Ishikawa (cell line): Measurements from ENCODE around the gene HRH1.

Experiments used
- CEBPB ChIP-seq: IDR thresholded peaks from 2 replicates; pipeline ENCODE4 v1.6.1; 2012
- CREB1 ChIP-seq: IDR thresholded peaks from 2 replicates; pipeline ENCODE4 v1.6.1; 2012; ENCODE audit warnings: low read depth
- EGR1 ChIP-seq: IDR thresholded peaks from 2 replicates; pipeline ENCODE4 v1.6.1; 2012
- EP300 ChIP-seq: IDR thresholded peaks from 2 replicates; pipeline ENCODE4 v1.6.1; 2012; ENCODE audit warnings: borderline replicate concordance
- FOXM1 ChIP-seq: IDR thresholded peaks from 2 replicates; pipeline ENCODE4 v1.6.1; 2012; ENCODE audit warnings: low read depth, borderline replicate concordance
- MAX ChIP-seq: IDR thresholded peaks from 2 replicates; pipeline ENCODE4 v1.6.1; 2012
- NFIC ChIP-seq: IDR thresholded peaks from 2 replicates; pipeline ENCODE4 v1.6.1; 2012
- RAD21 ChIP-seq: IDR thresholded peaks from 2 replicates; pipeline ENCODE4 v1.6.1; 2012; ENCODE audit warnings: low read depth
- REST ChIP-seq: IDR thresholded peaks from 2 replicates; pipeline ENCODE4 v1.6.1; 2012; ENCODE audit warnings: low read depth, mild to moderate bottlenecking
- TAF1 ChIP-seq: IDR thresholded peaks from 2 replicates; pipeline ENCODE4 v1.6.1; 2012; ENCODE audit warnings: low read depth, mild to moderate bottlenecking
- TCF12 ChIP-seq: IDR thresholded peaks from 2 replicates; pipeline ENCODE4 v1.6.1; 2012; ENCODE audit warnings: low read depth
- TEAD4 ChIP-seq: IDR thresholded peaks from 2 replicates; pipeline ENCODE4 v1.6.1; 2012
- USF1 ChIP-seq: IDR thresholded peaks from 2 replicates; pipeline ENCODE4 v1.6.1; 2012
- YY1 ChIP-seq: IDR thresholded peaks from 2 replicates; pipeline ENCODE4 v1.6.1; 2012; ENCODE audit warnings: low read depth
- ZBTB7A ChIP-seq: IDR thresholded peaks from 2 replicates; pipeline ENCODE4 v1.6.1; 2012; ENCODE audit warnings: low read depth

The HRH1 gene

GRCh38 chr3:11288786-11289637 is 134.7 kb downstream of the HRH1 start:
- no peak for TF ChIP-seq RAD21
- TF ChIP-seq CEBPB, result no peak
- TF ChIP-seq EP300, result no peak
- no peak for TF ChIP-seq TCF12
- no peak for TF ChIP-seq REST
- no peak for TF ChIP-seq TAF1
- TF ChIP-seq YY1, result no peak
- no peak for TF ChIP-seq ZBTB7A
- no peak for TF ChIP-seq TEAD4

GRCh38 chr3:11289864-11290263 is 135.6 kb downstream of the HRH1 start:
- no peak for TF ChIP-seq RAD21
- TF ChIP-seq YY1, result no peak
- TF ChIP-seq NFIC, result no peak
- TF ChIP-seq TEAD4, result no peak
- no peak for TF ChIP-seq REST
- TF ChIP-seq CREB1, result no peak
- no peak for TF ChIP-seq ZBTB7A
- TF ChIP-seq TAF1, result no peak
- TF ChIP-seq CEBPB, result no peak
- TF ChIP-seq MAX, result no peak
- TF ChIP-seq FOXM1, result no peak
- no peak for TF ChIP-seq USF1
- no peak for TF ChIP-seq TCF12
- no peak for TF ChIP-seq EP300
- TF ChIP-seq EGR1, result no peak

- TF ChIP-seq EGR1 (no peak), REST (no peak), NFIC (no peak), RAD21 (no peak), EP300 (no peak), TCF12 (no peak), TEAD4 (no peak), YY1 (no peak), CREB1 (no peak), TAF1 (no peak)
These were observed 136.7 kb downstream of the HRH1 start for GRCh38 chr3:11290743-11291680.

GRCh38 chr3:11291808-11292207 is 137.5 kb downstream of the HRH1 start:
- TF ChIP-seq REST (no peak), RAD21 (no peak), NFIC (no peak), FOXM1 (no peak), YY1 (no peak), TCF12 (no peak), TEAD4 (no peak), ZBTB7A (no peak), CREB1 (no peak), CEBPB (no peak), TAF1 (no peak), EP300 (no peak)
